Measurements from ENCODE around the gene GALNT13. TPM values are rescaled to one million over a fixed set of nuclear protein-coding genes. Genes with fewer than 3 reads are reported as not detected.

Gene GALNT13
- not detected in 2 replicates for total RNA-seq (2014; rRNA removed; shearing (Covaris generic); ENCODE audit: low replicate concordance)

- DNase-seq (ENCODE audit: low read depth), result no peak
- in situ Hi-C loops (cut with HindIII; ENCODE audit: low pct_unique_long_range_greater_than_20kb, low sequenced_read_pairs), result no loop called here
Observed at GRCh38 chr2:153871231-153872221, at the start of gene GALNT13. Gene GALNT13, plus strand, starts transcription at chr2:153871922.

GRCh38 chr2:153823880-153824279 lies 47.8 kb upstream of the GALNT13 start:
- in situ Hi-C loops (cut with HindIII; ENCODE audit: low pct_unique_long_range_greater_than_20kb, low sequenced_read_pairs), result no loop called here
- DNase-seq (ENCODE audit: low read depth), result no peak

- DNase-seq (ENCODE audit: low read depth), result no peak
- in situ Hi-C loops (cut with HindIII; ENCODE audit: low pct_unique_long_range_greater_than_20kb, low sequenced_read_pairs), result no loop called here
Observed at GRCh38 chr2:153828335-153828734, 43.4 kb upstream of the GALNT13 start.

GRCh38 chr2:153834662-153835061 lies 37.1 kb upstream of the GALNT13 start:
- in situ Hi-C loops (cut with HindIII; ENCODE audit: low pct_unique_long_range_greater_than_20kb, low sequenced_read_pairs), result no loop called here

GRCh38 chr2:153858250-153858649 lies 13.5 kb upstream of the GALNT13 start:
- in situ Hi-C loops (cut with HindIII; ENCODE audit: low pct_unique_long_range_greater_than_20kb, low sequenced_read_pairs), result no loop called here
- no peak for DNase-seq (ENCODE audit: low read depth)

More at GRCh38 chr2:153834662-153835061, 37.1 kb upstream of the GALNT13 start:
- DNase-seq (ENCODE audit: low read depth), result no peak

GRCh38 chr2:153864022-153864421 lies 7.7 kb upstream of the GALNT13 start:
- in situ Hi-C loops (cut with HindIII; ENCODE audit: low pct_unique_long_range_greater_than_20kb, low sequenced_read_pairs), result no loop called here
- no peak for DNase-seq (ENCODE audit: low read depth)

- no peak for DNase-seq (ENCODE audit: low read depth)
- in situ Hi-C loops (cut with HindIII; ENCODE audit: low pct_unique_long_range_greater_than_20kb, low sequenced_read_pairs), result no loop called here
Observed at GRCh38 chr2:153866595-153866994, 5.1 kb upstream of the GALNT13 start.

GRCh38 chr2:153870308-153870707 lies 1.4 kb upstream of the GALNT13 start:
- in situ Hi-C loops (cut with HindIII; ENCODE audit: low pct_unique_long_range_greater_than_20kb, low sequenced_read_pairs), result no loop called here
- DNase-seq (ENCODE audit: low read depth), result no peak

GRCh38 chr2:153872311-153873051 lies 759 bp downstream of the GALNT13 start:
- no peak for DNase-seq (ENCODE audit: low read depth)
- in situ Hi-C loops (cut with HindIII; ENCODE audit: low pct_unique_long_range_greater_than_20kb, low sequenced_read_pairs), result no loop called here

- in situ Hi-C loops (cut with HindIII; ENCODE audit: low pct_unique_long_range_greater_than_20kb, low sequenced_read_pairs), result no loop called here
- DNase-seq (ENCODE audit: low read depth), result no peak
Observed at GRCh38 chr2:153873052-153874048, 1.6 kb downstream of the GALNT13 start.

- DNase-seq (ENCODE audit: low read depth), result no peak
Observed at GRCh38 chr2:153875801-153876466, 4.2 kb downstream of the GALNT13 start.

GRCh38 chr2:153880926-153881325 lies 9.2 kb downstream of the GALNT13 start:
- in situ Hi-C loops (cut with HindIII; ENCODE audit: low pct_unique_long_range_greater_than_20kb, low sequenced_read_pairs), result no loop called here
- no peak for DNase-seq (ENCODE audit: low read depth)

More at GRCh38 chr2:153875801-153876466, 4.2 kb downstream of the GALNT13 start:
- in situ Hi-C loops (cut with HindIII; ENCODE audit: low pct_unique_long_range_greater_than_20kb, low sequenced_read_pairs), result no loop called here

- in situ Hi-C loops (cut with HindIII; ENCODE audit: low pct_unique_long_range_greater_than_20kb, low sequenced_read_pairs), result no loop called here
- DNase-seq (ENCODE audit: low read depth), result no peak
Observed at GRCh38 chr2:153886833-153887232, 15.1 kb downstream of the GALNT13 start.

- in situ Hi-C loops (cut with HindIII; ENCODE audit: low pct_unique_long_range_greater_than_20kb, low sequenced_read_pairs), result no loop called here
- no peak for DNase-seq (ENCODE audit: low read depth)
Observed at GRCh38 chr2:153890576-153890975, 18.9 kb downstream of the GALNT13 start.

GRCh38 chr2:153891051-153891450 lies 19.3 kb downstream of the GALNT13 start:
- in situ Hi-C loops (cut with HindIII; ENCODE audit: low pct_unique_long_range_greater_than_20kb, low sequenced_read_pairs), result no loop called here

GRCh38 chr2:153912798-153913396 lies 41.2 kb downstream of the GALNT13 start:
- no peak for DNase-seq (ENCODE audit: low read depth)
- in situ Hi-C loops (cut with HindIII; ENCODE audit: low pct_unique_long_range_greater_than_20kb, low sequenced_read_pairs), result no loop called here

More at GRCh38 chr2:153891051-153891450, 19.3 kb downstream of the GALNT13 start:
- DNase-seq (ENCODE audit: low read depth), result no peak

GRCh38 chr2:153917570-153917969 lies 45.8 kb downstream of the GALNT13 start:
- DNase-seq (ENCODE audit: low read depth), result no peak
- in situ Hi-C loops (cut with HindIII; ENCODE audit: low pct_unique_long_range_greater_than_20kb, low sequenced_read_pairs), result no loop called here

Measured in Caki2 (cell line).